H1 (cell line): ENCODE measurements around the gene CNNM2. TPM values are rescaled to one million over a fixed set of nuclear protein-coding genes. Genes with fewer than 3 reads are reported as not detected.

Experiments used
- CTCF ChIA-PET: fragments of 300-600 bp; sonication (Branson Sonifier 250); formaldehyde crosslinking; loops from one replicate; lab custom pipeline; 2021; ENCODE audit not compliant: partially characterized antibody; lab: Charles Lee
- POLR2A ChIA-PET: fragments of 300-600 bp; sonication (Branson Sonifier 250); formaldehyde crosslinking; loops from one replicate; lab custom pipeline; 2021; ENCODE audit warnings: inconsistent platforms; ENCODE audit not compliant: partially characterized antibody; lab: Charles Lee
- DNase-seq, 2 experiments: peaks; one replicate each; pipeline versions ENCODE4 v3.0.0 to v3.0.0-alpha.2; 2010 to 2022; ENCODE audit warnings: low spot score in 2 of 2, low read depth in 1 of 2, mixed read lengths in 1 of 2
- FAIRE-seq: peaks from 2 replicates; lab custom pipeline; 2011; peaks lifted over from hg19 to GRCh38; lab: Jason Lieb, UNC
- H2AFZ ChIP-seq: 2 replicates; pipeline ENCODE4 v1.8.1; 2012; ENCODE audit warnings: low read length, inconsistent platforms
- H2AK5ac ChIP-seq: 2 replicates; pipeline ENCODE4 v1.6.1; 2013; ENCODE audit warnings: low read depth, low read length
- H2BK120ac ChIP-seq: replicated peaks from 2 replicates; pipeline ENCODE3; 2013; ENCODE audit warnings: low read depth, low read length, inconsistent platforms
- H2BK12ac ChIP-seq: 2 replicates; pipeline ENCODE4 v1.6.1; 2013; ENCODE audit warnings: low read depth, low read length
- H2BK15ac ChIP-seq: 2 replicates; pipeline ENCODE4 v1.6.1; 2013; ENCODE audit warnings: low read length
- H2BK20ac ChIP-seq: 2 replicates; pipeline ENCODE4 v1.6.1; 2013; ENCODE audit warnings: low read length
- H2BK5ac ChIP-seq: 2 replicates; pipeline ENCODE4 v1.6.1; 2013; ENCODE audit warnings: low read depth, low read length
- H3K14ac ChIP-seq: 2 replicates; pipeline ENCODE4 v1.6.1; 2013; ENCODE audit warnings: inconsistent platforms; ENCODE audit not compliant: insufficient read length
- H3K18ac ChIP-seq: 2 replicates; pipeline ENCODE4 v1.6.1; 2013; ENCODE audit warnings: low read length; ENCODE audit errors: extremely low read depth
- H3K23ac ChIP-seq: 2 replicates; pipeline ENCODE4 v1.6.1; 2013; ENCODE audit warnings: inconsistent platforms; ENCODE audit not compliant: insufficient read length
- H3K23me2 ChIP-seq: 2 replicates; pipeline ENCODE4 v1.6.1; 2013; ENCODE audit warnings: low read depth, low read length
- H3K27ac ChIP-seq: 2 replicates; pipeline ENCODE4 v1.6.1; 2011; ENCODE audit warnings: low read depth, low read length, inconsistent platforms
- H3K27me3 ChIP-seq, 4 experiments: replicated peaks in 1 of 4; 1 replicate in 1 of 4; 2 replicates in 3 of 4; pipeline versions ENCODE4 v1.6.1 to v1.8.1; 2011 to 2013; ENCODE audit warnings: low read length in 3 of 4, mild to moderate bottlenecking in 3 of 4, inconsistent platforms in 2 of 4, mixed read lengths in 2 of 4, moderate library complexity in 1 of 4; ENCODE audit not compliant: control insufficient read depth in 3 of 4, insufficient read depth in 3 of 4; ENCODE audit errors: extremely low read depth in 1 of 4
- H3K36me3 ChIP-seq, 4 experiments: 2 replicates each; pipeline versions ENCODE4 v1.6.1 to v1.8.1; 2011 to 2013; ENCODE audit warnings: mild to moderate bottlenecking in 4 of 4, low read length in 3 of 4, moderate library complexity in 2 of 4, control low read depth in 1 of 4, inconsistent platforms in 1 of 4; ENCODE audit not compliant: insufficient read depth in 4 of 4, control insufficient read depth in 2 of 4
- H3K4ac ChIP-seq: replicated peaks from 2 replicates; pipeline ENCODE3; 2013; ENCODE audit warnings: low read length, low read depth, mixed read lengths, inconsistent platforms; ENCODE audit not compliant: insufficient read length
- H3K4me1 ChIP-seq, 4 experiments: replicated peaks in 1 of 4; 1 replicate in 1 of 4; 2 replicates in 3 of 4; pipeline versions ENCODE4 v1.6.1 to v1.8.1; 2011 to 2013; ENCODE audit warnings: low read length in 3 of 4, inconsistent platforms in 2 of 4, mixed read lengths in 1 of 4; ENCODE audit not compliant: insufficient read depth in 4 of 4, control insufficient read depth in 3 of 4
- H3K4me2 ChIP-seq, 2 experiments: 2 replicates each; pipeline versions ENCODE4 v1.6.1 to v1.8.1; 2011 to 2013; ENCODE audit warnings: low read depth in 2 of 2, low read length in 2 of 2, control low read depth in 1 of 2, inconsistent platforms in 1 of 2, mild to moderate bottlenecking in 1 of 2; ENCODE audit not compliant: insufficient read depth in 1 of 2
- H3K4me3 ChIP-seq, 4 experiments: fragments of 200-600, 300-600 bp in 1 of 4; sonication (generic), shearing (Covaris generic), sonication (Bioruptor Twin) in 1 of 4; 2 replicates each; pipeline versions ENCODE4 v1.5.1 to v1.8.1; 2011 to 2016; ENCODE audit warnings: low read length in 4 of 4, low read depth in 3 of 4, control low read depth in 2 of 4, inconsistent platforms in 2 of 4, mild to moderate bottlenecking in 2 of 4, mixed read lengths in 1 of 4, moderate library complexity in 1 of 4; ENCODE audit not compliant: insufficient read depth in 2 of 4; ENCODE audit errors: extremely low read depth in 1 of 4
- H3K56ac ChIP-seq: replicated peaks from 2 replicates; pipeline ENCODE3; 2013; ENCODE audit warnings: low read depth, mild to moderate bottlenecking, mixed read lengths, low read length, inconsistent platforms; ENCODE audit not compliant: insufficient read length
- H3K79me1 ChIP-seq: 2 replicates; pipeline ENCODE4 v1.6.1; 2013; ENCODE audit warnings: low read depth, low read length, control low read depth
- H3K79me2 ChIP-seq, 2 experiments: 2 replicates each; pipeline versions ENCODE4 v1.6.1 to v1.8.1; 2012 to 2013; ENCODE audit warnings: low read length in 2 of 2, mild to moderate bottlenecking in 2 of 2, inconsistent platforms in 1 of 2; ENCODE audit not compliant: insufficient read depth in 2 of 2, control insufficient read depth in 1 of 2
- H3K9ac ChIP-seq, 4 experiments: replicated peaks in 1 of 4; 1 replicate in 1 of 4; 2 replicates in 3 of 4; pipeline versions ENCODE4 v1.6.1 to v1.8.1; 2011 to 2013; ENCODE audit warnings: low read depth in 3 of 4, low read length in 3 of 4, control low read depth in 2 of 4, mild to moderate bottlenecking in 2 of 4, moderate library complexity in 2 of 4, inconsistent platforms in 1 of 4; ENCODE audit errors: extremely low read depth in 1 of 4
- H3K9me3 ChIP-seq, 2 experiments: 2 replicates each; pipeline versions ENCODE4 v1.6.1 to v1.8.1; 2012 to 2013; ENCODE audit warnings: mild to moderate bottlenecking in 2 of 2, moderate library complexity in 2 of 2, control low read depth in 1 of 2, inconsistent platforms in 1 of 2, low read depth in 1 of 2, low read length in 1 of 2, mixed read lengths in 1 of 2; ENCODE audit not compliant: insufficient read depth in 2 of 2
- H4K20me1 ChIP-seq, 2 experiments: replicated peaks in 1 of 2; 2 replicates each; pipeline versions ENCODE3 to v1.8.1; 2011 to 2013; ENCODE audit warnings: inconsistent platforms in 2 of 2, low read length in 2 of 2, mild to moderate bottlenecking in 1 of 2; ENCODE audit not compliant: insufficient read depth in 2 of 2, control insufficient read depth in 1 of 2
- H4K5ac ChIP-seq: 2 replicates; pipeline ENCODE4 v1.6.1; 2013; ENCODE audit warnings: low read length, low read depth, mixed read lengths, inconsistent platforms; ENCODE audit not compliant: insufficient read length
- H4K8ac ChIP-seq: 2 replicates; pipeline ENCODE4 v1.8.0; 2013; ENCODE audit warnings: mild to moderate bottlenecking, moderate library complexity, low read length, inconsistent platforms; ENCODE audit not compliant: insufficient read depth; ENCODE audit errors: extremely low read depth
- H4K91ac ChIP-seq: replicated peaks from 2 replicates; pipeline ENCODE3; 2013; ENCODE audit warnings: low read length, mixed read lengths, inconsistent platforms; ENCODE audit not compliant: insufficient read length
- WGBS, 2 experiments: shearing (Covaris generic) in 1 of 2; methylation state at CpG; one replicate each; pipeline versions ENCODE4 v1.1.6 to v1.1.7; 2013 to 2015; ENCODE audit warnings: low lambda C conversion rate in 2 of 2, mixed read lengths in 2 of 2, inconsistent platforms in 1 of 2, low coverage in 1 of 2, missing lambda C conversion rate in 1 of 2; ENCODE audit not compliant: insufficient replicate concordance in 2 of 2, insufficient coverage in 1 of 2, insufficient read length in 1 of 2; ENCODE audit errors: extremely low coverage in 1 of 2, missing lambda C conversion rate in 1 of 2; 5-methylcytosine and 5-hydroxymethylcytosine counted together
- polyA plus RNA-seq, 7 experiments: library from polyadenylated mRNA; depleted of rRNA in 3 of 7; stranded (reverse) in 5 of 7; unstranded in 2 of 7; fragments of >200 nt in 5 of 7; fragments of 200-250 nt in 2 of 7; gene quantifications; 1 replicate in 5 of 7; 2 replicates in 1 of 7; 4 replicates in 1 of 7; pipeline versions ENCODE4 v1.2.1 to v1.2.3, GENCODE V29; 2011 to 2013; ENCODE audit warnings: missing spikeins in 2 of 7, mixed read lengths in 2 of 7
- total RNA-seq: library from RNA; stranded (reverse); fragmentation: NEBNext Ultra II Directional; extraction: Animal tissue kit (Norgen Biotek cat#: 25700); gene quantifications from 2 replicates; pipeline ENCODE4 v1.2.1, GENCODE V29; 2021

The CNNM2 gene
- total and polyA plus RNA-seq, 2 of the 8 experiments (the other 6 are each of a cell fraction or from before 2014, with no cell fraction given): 7.3 to 23.6 TPM

- H3K14ac ChIP-seq: no peak overlapping the region
- no peaks in the 10 kb centered on the region for H3K23me2 ChIP-seq
- H3K23ac ChIP-seq: no peak overlapping the region
- no peak overlapping the region for H3K4me2 ChIP-seq
- H3K9ac ChIP-seq: no peak overlapping the region; a peak in 1 of 7 replicates
- 92% methylated on average over 3 of the region's 3 CpGs; no CpG with 5 or more reads in 1 of the 2 experiments for WGBS, 2 experiments
- no peak overlapping the region for H3K27ac ChIP-seq
- H3K56ac ChIP-seq: no peak overlapping the region
- peaks cover 0 to 6% (median 0%) of the 10 kb centered on the region in 4 experiments; a peak in 2 of 8 replicates for H3K36me3 ChIP-seq
- no peak overlapping the region for H4K8ac ChIP-seq
- H2AK5ac ChIP-seq: no peak overlapping the region
- no peak for FAIRE-seq
- H2BK120ac ChIP-seq: no peak overlapping the region
- H3K79me1 ChIP-seq: no peaks in the 10 kb centered on the region
- no peaks in the 10 kb centered on the region for H4K20me1 ChIP-seq
- H3K18ac ChIP-seq: no peak overlapping the region
- no peaks in the 10 kb centered on the region for H3K9me3 ChIP-seq
- no peak overlapping the region for H3K4me3 ChIP-seq
- no peak for DNase-seq
- H3K4ac ChIP-seq: no peak overlapping the region
- H2BK12ac ChIP-seq: no peak overlapping the region
- H3K4me1 ChIP-seq: no peaks in the 10 kb centered on the region
- no peak overlapping the region for H2BK15ac ChIP-seq
- POLR2A ChIA-PET: interaction anchor here (1.4 kb wide), 1 partner anchor 161 kb away, joined by 4 read pairs; no protein-coding TSS in a partner anchor
- H2AFZ ChIP-seq: no peak overlapping the region
- no peak overlapping the region for H4K5ac ChIP-seq
- no peak overlapping the region for H4K91ac ChIP-seq
- CTCF ChIA-PET: interaction anchor here (1.0 to 4.9 kb wide), 4 partner anchors 8 to 176 kb away, joined by 3 to 24 read pairs (median 5); partner anchors contain the start of gene CNNM2
- H3K27me3 ChIP-seq: no peaks in the 10 kb centered on the region
- H2BK5ac ChIP-seq: no peak overlapping the region
- no peak overlapping the region for H2BK20ac ChIP-seq
- no peaks in the 10 kb centered on the region for H3K79me2 ChIP-seq
Observed at GRCh38 chr10:103078309-103078615, 160.2 kb downstream of the CNNM2 start.
